IPS-18a (cell line): ENCODE data around the gene PHACTR2.
"Not testable (repeated sequence)": the region's sequence is repeated elsewhere in the genome, so short reads cannot be mapped to it uniquely, and the experiment has no call there.

Experiments
- H3K27ac ChIP-seq: one replicate; pipeline ENCODE4 v1.5.1; 2013; ENCODE audit warnings: low read length
- H3K27me3 ChIP-seq: one replicate; pipeline ENCODE4 v1.6.1; 2013; ENCODE audit warnings: mild to moderate bottlenecking, low read length; ENCODE audit not compliant: control insufficient read depth, insufficient read depth
- H3K36me3 ChIP-seq: one replicate; pipeline ENCODE4 v1.6.1; 2013; ENCODE audit warnings: low read depth, low read length; ENCODE audit not compliant: control insufficient read depth
- H3K4me1 ChIP-seq: one replicate; pipeline ENCODE4 v1.6.1; 2013; ENCODE audit warnings: low read depth, low read length; ENCODE audit not compliant: control insufficient read depth
- H3K4me3 ChIP-seq: one replicate; pipeline ENCODE4 v1.5.1; 2013; ENCODE audit warnings: low read length
- H3K9ac ChIP-seq: one replicate; pipeline ENCODE4 v1.6.1; 2013; ENCODE audit warnings: mild to moderate bottlenecking, low read length, moderate library complexity
- H3K9me3 ChIP-seq: one replicate; pipeline ENCODE4 v1.6.1; 2013; ENCODE audit warnings: low read depth, low read length; ENCODE audit not compliant: control insufficient read depth

PHACTR2 gene

GRCh38 chr6:143859891-143860660 lies 182.3 kb downstream of the PHACTR2 start:
- Histone ChIP-seq H3K36me3 (peaks cover 88% of the 10 kb centered on the region), H3K27me3 (no peaks in the 10 kb centered on the region), H3K27ac (no peak overlapping the region), H3K9me3 (no peaks in the 10 kb centered on the region), H3K4me3 (no peak overlapping the region), H3K4me1 (no peaks in the 10 kb centered on the region), H3K9ac (no peak overlapping the region)

GRCh38 chr6:143863771-143864170 lies 186.0 kb downstream of the PHACTR2 start:
- Histone ChIP-seq H3K4me3 (no peak overlapping the region), H3K4me1 (no peaks in the 10 kb centered on the region), H3K27me3 (no peaks in the 10 kb centered on the region), H3K36me3 (peaks cover 54% of the 10 kb centered on the region), H3K9me3 (no peaks in the 10 kb centered on the region), H3K9ac (no peak overlapping the region), H3K27ac (no peak overlapping the region)

- H3K9ac ChIP-seq: no peak within 1 kb of the TSS
Measured at GRCh38 chr6:143864234-143864633, 186.5 kb downstream of the PHACTR2 start, which contains the start of gene ZC2HC1B. TSS of gene ZC2HC1B (plus strand) at chr6:143864474. CDS start at chr6:143864540, 66 bp downstream.

GRCh38 chr6:143867236-143867635 lies 189.5 kb downstream of the PHACTR2 start:
- Histone ChIP-seq H3K4me3 (no peak overlapping the region), H3K27ac (no peak overlapping the region), H3K9me3 (no peaks in the 10 kb centered on the region), H3K36me3 (peaks cover 23% of the 10 kb centered on the region), H3K4me1 (no peaks in the 10 kb centered on the region), H3K9ac (no peak overlapping the region), H3K27me3 (no peaks in the 10 kb centered on the region)

More at GRCh38 chr6:143864234-143864633, 186.5 kb downstream of the PHACTR2 start, which contains the start of gene ZC2HC1B:
- H3K4me3 ChIP-seq: no peak within 1 kb of the TSS
- H3K27ac ChIP-seq: no peak within 1 kb of the TSS
- no peaks in the 10 kb centered on the region for H3K4me1 ChIP-seq
- no peaks in the 10 kb centered on the region for H3K27me3 ChIP-seq
- H3K36me3 ChIP-seq: peaks cover 49% of the 10 kb centered on the region
- no peaks in the 10 kb centered on the region for H3K9me3 ChIP-seq

GRCh38 chr6:143868808-143869207 lies 191.0 kb downstream of the PHACTR2 start:
- not testable (repeated sequence) for H3K9ac ChIP-seq, H3K27me3 ChIP-seq, H3K36me3 ChIP-seq, H3K27ac ChIP-seq, H3K9me3 ChIP-seq, H3K4me3 ChIP-seq, H3K4me1 ChIP-seq

- H3K9ac ChIP-seq, H3K4me3 ChIP-seq, H3K27ac ChIP-seq, H3K9me3 ChIP-seq, H3K4me1 ChIP-seq, H3K27me3 ChIP-seq, H3K36me3 ChIP-seq: not testable (repeated sequence)
Measured at GRCh38 chr6:143871202-143871730, 193.5 kb downstream of the PHACTR2 start.

GRCh38 chr6:143872201-143872600 lies 194.4 kb downstream of the PHACTR2 start:
- H3K27ac ChIP-seq: no peak overlapping the region
- H3K9ac ChIP-seq: no peak overlapping the region

GRCh38 chr6:143873600-143873999 lies 195.8 kb downstream of the PHACTR2 start:
- not testable (repeated sequence) for H3K27me3 ChIP-seq, H3K4me3 ChIP-seq, H3K36me3 ChIP-seq, H3K4me1 ChIP-seq, H3K9me3 ChIP-seq, H3K9ac ChIP-seq, H3K27ac ChIP-seq

More at GRCh38 chr6:143872201-143872600, 194.4 kb downstream of the PHACTR2 start:
- Histone ChIP-seq H3K4me3 (no peak overlapping the region), H3K27me3 (no peaks in the 10 kb centered on the region), H3K4me1 (no peaks in the 10 kb centered on the region), H3K36me3 (no peaks in the 10 kb centered on the region), H3K9me3 (no peaks in the 10 kb centered on the region)

- not testable (repeated sequence) for H3K4me1 ChIP-seq, H3K9me3 ChIP-seq, H3K9ac ChIP-seq, H3K27ac ChIP-seq, H3K36me3 ChIP-seq, H3K4me3 ChIP-seq, H3K27me3 ChIP-seq
Measured at GRCh38 chr6:143874503-143874902, 196.7 kb downstream of the PHACTR2 start.

GRCh38 chr6:143877584-143878271 lies 200.0 kb downstream of the PHACTR2 start:
- no peaks in the 10 kb centered on the region for H3K27me3 ChIP-seq
- H3K36me3 ChIP-seq: no peaks in the 10 kb centered on the region
- no peaks in the 10 kb centered on the region for H3K9me3 ChIP-seq
- no peak overlapping the region for H3K9ac ChIP-seq
- no peaks in the 10 kb centered on the region for H3K4me1 ChIP-seq
- H3K27ac ChIP-seq: no peak overlapping the region
- no peak overlapping the region for H3K4me3 ChIP-seq

- Histone ChIP-seq H3K36me3 (no peaks in the 10 kb centered on the region), H3K9me3 (no peaks in the 10 kb centered on the region), H3K9ac (no peak overlapping the region), H3K27ac (no peak overlapping the region), H3K4me1 (no peaks in the 10 kb centered on the region), H3K4me3 (no peak overlapping the region), H3K27me3 (no peaks in the 10 kb centered on the region)
Measured at GRCh38 chr6:143878272-143878760, 200.6 kb downstream of the PHACTR2 start.
